ENCODE results near the gene EBPL.
"Not testable (repeated sequence)": the region's sequence is repeated elsewhere in the genome, so short reads cannot be mapped to it uniquely, and the experiment has no call there.

EBPL gene

DNA sequence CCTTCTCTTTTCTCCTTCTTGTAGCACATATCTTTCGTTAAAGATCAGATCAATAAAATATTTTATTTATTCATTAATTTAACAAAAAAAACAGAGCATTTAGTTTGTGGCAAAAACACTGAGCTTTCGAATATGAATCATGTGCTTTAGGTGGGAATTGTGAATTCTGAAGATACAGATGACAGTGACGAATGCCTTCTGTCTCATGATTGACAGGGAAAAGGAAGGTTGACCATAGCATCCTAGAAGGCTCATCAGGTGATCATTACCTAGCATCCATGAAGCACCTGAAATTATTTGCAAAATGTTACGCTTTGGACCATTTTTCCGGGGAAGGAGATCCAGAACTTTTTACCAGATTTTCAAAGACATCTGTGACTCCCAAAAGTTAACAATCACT, 59.1 kb downstream of the EBPL start:
- no peak for DNase-seq

DNA sequence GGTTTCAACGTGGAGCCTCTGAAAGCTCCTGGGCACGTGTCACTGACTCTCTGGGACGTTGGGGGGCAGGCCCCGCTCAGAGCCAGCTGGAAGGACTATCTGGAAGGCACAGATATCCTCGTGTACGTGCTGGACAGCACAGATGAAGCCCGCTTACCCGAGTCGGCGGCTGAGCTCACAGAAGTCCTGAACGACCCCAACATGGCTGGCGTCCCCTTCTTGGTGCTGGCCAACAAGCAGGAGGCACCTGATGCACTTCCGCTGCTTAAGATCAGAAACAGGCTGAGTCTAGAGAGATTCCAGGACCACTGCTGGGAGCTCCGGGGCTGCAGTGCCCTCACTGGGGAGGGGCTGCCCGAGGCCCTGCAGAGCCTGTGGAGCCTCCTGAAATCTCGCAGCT, 60.7 kb downstream of the EBPL start:
- no peak for DNase-seq

DNA sequence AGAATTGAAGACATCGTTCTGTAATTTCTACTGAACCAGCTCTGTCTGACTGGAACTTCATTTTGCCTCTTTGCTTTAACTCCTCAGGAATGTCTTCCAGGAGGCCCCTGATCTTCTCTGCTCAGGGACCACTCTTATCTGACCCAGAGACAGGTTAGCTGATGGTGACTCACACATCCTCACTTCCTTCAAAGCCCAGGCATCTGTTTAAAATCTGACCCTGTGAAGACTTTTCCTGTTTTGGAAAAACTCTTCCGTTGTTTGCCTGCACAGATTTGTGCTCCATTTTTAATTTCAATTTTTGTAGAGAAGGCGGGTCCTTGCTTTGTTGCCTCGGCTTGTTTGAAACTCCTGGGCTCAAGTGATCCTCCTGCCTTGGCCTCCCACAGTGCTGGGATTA, 61.3 kb downstream of the EBPL start:
- DNase-seq, result no peak

DNA sequence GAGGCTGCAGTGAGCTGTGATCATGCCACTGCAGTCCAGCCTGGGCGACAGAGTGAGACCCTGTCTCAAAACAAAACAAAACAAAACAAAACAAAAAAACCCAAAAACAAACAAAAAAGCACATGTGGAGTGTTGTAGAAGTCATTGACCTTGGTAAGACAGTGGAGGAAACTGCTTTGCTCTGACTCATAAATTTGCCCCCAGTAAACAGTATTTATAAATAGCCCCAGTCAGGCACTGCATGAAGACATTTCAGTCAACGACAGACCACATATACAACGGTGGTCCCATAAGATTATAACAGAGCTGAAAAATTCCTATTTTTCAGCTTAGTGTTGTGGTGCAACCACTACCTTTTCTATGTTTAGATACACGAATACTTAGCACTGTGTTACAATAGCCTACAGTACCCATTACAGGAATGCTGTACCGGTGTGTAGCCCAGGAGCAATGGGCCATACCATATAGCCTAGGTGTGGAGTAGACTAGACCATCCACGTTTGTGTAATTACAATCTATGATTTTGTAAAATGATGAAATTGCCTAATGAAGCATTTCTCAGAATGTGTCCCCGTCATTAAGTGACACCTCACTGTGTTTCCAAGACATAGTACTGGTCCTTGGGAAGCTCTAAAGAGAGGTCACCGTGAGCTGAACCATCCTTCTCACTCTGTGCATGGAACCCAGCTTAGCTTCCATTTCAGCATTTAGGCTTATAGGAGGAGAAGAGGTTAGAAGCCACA, 61.9 kb downstream of the EBPL start:
- no peak for DNase-seq

DNA sequence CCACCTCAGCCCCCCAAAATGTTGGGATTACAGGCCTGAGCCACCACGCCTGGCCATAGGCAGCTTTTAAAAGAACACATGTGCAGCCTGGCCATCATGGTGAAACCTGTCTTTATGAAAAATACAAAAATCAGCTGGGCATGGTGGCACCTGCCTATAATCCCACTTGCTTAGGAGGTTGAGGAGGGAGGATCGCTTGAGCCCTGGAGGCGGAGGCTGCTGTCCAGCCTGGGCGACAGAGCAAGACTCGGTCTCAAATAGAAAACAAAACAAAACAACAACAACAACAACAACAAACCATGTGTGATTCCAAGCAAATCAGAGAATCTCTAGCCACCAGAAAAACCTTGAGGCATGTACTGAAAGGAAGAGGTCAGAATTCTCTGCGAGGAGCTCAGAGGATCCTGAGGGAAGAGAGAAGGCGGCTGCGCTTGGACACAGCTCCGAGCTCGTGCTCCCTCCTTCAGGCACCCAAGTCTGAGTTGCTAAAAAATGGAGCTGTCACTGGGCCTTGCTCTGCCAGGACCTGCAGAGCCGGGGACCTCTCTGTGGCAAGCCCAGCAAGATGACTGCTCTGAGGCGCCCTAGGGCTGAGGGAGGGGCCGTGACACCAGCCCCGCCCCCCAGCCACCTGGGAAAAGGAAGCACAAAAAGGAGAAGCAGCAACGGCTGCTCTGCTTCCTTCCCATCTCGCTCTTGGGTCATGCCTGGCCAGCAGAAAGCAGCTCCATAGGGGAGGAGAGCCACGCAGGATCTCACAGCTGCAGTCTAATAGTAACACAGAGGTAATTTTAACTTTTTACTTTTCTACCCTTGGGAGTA, 63.2 kb downstream of the EBPL start, which contains the start of gene ARL11:
TSS of gene ARL11 (plus strand) at position 677 of the 822 bp plus-strand sequence. CDS start 1,941 bp downstream, outside the sequence.
- no peak for DNase-seq

DNA sequence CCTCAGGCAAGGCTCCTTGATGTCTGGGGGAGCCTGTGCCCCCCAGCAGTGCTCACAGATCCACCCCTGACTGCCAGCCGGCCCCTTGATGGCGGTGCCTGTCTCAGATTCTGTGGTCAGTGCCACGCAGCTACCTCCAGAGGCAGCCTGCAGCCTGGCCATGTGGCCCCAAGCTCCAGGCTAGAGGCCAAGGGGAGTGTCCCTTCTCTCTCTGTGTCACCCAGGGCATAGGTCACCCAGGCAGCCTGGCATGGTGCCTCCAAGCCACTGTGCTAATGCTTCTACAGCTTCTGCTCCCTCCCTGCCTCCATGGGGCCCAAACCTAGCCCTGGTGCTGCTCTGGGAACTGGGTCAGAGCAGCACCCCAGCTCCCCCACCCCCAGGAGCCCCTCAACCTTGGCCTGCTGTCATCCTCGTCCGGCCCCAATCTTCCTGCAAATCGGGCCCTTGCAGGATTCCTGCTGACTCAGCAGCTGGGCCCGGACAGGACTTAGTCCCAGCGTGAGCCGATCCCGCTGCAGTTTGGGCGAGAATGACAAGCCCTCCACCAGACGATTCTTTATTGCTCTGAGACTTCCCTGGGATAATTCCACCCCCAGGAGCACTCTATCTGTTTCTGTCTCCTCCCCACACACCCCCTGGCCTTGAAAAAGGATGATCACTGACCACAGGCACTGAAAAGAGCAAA, 65.8 kb downstream of the EBPL start:
- DNase-seq, result no peak

DNA sequence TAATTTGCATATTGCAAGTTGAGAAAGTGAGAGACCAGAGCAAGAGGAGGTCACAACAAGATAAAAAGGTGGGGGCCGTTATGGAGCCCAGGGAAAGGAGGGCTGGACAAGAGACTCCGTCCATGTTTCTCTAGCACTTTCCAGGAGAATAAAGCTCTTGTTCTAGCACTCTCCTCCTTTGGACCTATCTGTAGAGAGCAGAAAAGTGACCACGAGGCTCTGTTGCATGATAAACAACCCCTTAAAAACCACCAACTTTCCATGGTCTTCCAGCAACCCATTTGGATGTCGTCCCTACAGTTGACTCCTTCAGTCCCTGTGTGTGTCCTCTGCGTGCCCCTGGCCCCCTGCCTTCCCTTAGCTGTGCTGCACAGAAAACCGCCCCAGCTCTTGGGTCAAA, 67.1 kb downstream of the EBPL start:
- DNase-seq, result no peak

DNA sequence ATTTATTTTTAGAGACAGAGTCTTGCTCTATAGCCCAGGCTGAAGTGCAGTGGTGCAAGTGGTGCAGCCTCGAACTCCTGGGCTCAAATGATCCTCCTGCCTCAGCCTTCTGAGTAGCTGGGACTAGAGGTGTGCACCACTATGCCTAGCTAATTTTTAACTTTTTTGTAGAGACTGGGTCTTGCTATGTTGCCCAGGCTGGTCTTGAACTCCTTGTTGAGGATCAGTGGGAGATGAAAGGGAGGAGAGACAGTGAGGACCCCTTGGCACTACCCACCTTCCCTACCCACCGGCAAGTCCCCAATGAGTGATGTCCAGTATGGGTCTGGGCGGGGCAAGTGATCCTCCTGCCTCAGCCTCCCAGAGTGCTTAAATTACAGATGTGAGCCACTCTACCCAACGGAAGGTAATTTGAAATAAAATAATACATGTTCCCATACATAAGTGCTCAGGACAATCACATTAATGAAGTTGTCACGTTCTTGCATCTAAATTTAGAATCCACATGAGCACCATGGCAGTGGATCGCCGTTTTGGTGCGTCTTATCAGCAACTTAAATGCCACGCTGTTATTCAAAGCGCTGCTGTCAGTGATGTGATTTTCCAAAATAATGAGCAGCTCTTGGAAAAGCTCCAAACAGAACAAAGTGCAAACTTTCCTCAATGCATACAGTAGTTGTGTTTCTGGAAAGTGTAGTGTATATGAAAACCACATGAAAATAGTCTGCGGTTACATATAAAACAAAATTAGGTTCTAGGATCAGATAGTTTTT, 68.9 kb downstream of the EBPL start:
- DNase-seq, result no peak

DNA sequence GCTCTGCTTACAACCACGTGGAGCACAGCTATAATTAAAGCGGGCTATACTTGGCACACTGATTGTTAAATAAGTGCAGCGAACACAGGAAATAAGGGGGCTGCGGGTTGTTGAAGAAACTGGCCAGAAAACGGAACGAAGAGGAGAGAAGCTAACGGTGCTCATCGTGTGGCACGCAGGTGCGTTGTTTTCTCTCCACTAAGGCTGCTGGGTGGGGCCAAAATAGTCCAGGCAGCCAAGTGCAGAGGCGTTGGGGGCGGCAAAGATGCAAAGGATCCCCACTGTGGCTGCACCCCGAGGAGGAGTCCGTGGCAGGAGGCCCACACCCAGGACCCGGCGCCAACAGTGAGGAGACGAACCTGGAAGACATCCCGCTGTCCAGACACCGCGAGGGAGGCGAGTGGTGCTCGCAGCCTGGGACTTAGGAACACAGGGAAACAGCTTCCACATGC, 71.1 kb downstream of the EBPL start:
- no peak for DNase-seq

DNA sequence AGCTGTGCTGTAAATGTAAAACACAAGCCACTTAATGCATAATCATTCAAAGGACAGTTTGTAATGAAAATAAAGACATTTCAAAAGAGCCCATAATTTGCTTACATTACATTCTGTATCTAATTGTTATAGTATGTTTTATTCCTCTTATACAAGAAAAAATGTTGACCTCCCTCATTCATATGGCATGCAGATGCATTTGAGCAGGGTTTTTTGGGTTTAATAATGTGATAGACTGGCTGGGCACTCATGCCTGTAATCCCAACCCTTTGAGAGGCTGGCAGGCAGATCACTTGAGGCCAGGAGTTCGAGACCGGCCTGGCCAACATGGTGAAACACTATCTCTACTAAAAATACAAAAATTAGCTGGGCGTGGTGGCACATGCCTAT, 74.6 kb downstream of the EBPL start:
- no peak for DNase-seq

DNA sequence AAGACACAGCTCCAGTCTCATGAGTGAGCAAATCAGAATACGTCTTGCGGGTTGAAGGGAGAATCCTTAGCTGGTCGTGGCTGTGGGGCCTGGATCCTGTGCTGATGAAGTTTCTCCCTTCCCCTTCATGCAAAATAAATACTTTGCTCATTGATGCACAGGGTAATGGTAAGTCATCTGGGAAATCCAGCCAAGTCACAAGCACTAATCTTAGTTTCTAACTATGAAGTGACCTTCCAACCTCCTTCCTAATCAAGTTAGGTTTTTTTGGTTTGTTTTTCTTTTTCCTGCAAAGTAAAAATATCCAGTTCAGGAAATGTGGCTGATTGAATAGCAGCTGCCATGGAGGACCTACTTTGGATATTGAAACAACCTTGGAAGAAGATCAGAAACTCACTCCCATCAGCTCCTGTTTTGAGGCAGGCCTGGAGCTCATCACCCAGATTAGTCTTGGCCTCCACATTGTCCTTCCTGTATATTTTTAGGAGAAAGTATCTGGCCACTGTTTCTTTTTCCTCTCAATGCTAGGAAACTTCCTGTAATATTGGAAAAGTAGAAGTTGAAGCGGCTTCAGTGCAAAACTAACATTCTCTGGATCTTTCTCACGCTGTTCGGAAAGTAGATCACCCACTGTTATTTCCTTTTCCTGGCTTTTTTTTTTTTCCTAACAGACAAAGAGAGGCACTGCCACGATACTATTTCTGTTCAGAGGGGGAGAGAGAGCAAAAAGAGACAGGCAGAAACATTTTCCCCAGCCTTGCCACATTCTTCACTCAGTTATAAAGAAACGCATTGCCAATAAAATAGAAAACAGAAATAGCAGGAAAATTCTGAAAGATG, 75.2 kb downstream of the EBPL start:
- DNase-seq, result no peak

DNA sequence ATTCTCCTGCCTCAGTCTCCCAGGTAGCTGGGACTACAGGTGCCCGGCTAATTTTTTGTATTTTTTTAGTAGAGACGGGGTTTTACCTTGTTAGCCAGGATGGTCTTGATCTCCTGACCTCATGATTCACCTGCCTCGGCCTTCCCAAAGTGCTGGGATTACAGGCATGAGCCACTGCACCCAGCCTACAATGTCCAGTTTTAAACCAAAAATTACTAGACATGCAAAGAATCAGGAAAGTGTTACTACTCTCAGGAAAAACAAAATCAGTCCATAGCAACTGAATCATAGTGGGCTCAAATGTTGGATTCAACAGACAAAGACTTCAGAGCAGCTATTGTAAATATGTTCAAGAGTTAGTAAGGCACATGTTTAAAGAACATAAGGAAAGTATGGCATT, 79.2 kb downstream of the EBPL start:
- DNase-seq, result not testable (repeated sequence)
